SH-SY5Y (cell line): ENCODE results near the gene DSCAML1.

Source experiments
- GATA2 ChIP-seq: IDR thresholded peaks from 2 replicates; pipeline ENCODE4 v1.6.1; 2011; ENCODE audit warnings: mild to moderate bottlenecking, low read depth, low read length
- GATA3 ChIP-seq: IDR thresholded peaks from 2 replicates; pipeline ENCODE4 v1.6.1; 2011; ENCODE audit warnings: low read depth, mild to moderate bottlenecking, low read length, moderate library complexity

The DSCAML1 gene

DNA sequence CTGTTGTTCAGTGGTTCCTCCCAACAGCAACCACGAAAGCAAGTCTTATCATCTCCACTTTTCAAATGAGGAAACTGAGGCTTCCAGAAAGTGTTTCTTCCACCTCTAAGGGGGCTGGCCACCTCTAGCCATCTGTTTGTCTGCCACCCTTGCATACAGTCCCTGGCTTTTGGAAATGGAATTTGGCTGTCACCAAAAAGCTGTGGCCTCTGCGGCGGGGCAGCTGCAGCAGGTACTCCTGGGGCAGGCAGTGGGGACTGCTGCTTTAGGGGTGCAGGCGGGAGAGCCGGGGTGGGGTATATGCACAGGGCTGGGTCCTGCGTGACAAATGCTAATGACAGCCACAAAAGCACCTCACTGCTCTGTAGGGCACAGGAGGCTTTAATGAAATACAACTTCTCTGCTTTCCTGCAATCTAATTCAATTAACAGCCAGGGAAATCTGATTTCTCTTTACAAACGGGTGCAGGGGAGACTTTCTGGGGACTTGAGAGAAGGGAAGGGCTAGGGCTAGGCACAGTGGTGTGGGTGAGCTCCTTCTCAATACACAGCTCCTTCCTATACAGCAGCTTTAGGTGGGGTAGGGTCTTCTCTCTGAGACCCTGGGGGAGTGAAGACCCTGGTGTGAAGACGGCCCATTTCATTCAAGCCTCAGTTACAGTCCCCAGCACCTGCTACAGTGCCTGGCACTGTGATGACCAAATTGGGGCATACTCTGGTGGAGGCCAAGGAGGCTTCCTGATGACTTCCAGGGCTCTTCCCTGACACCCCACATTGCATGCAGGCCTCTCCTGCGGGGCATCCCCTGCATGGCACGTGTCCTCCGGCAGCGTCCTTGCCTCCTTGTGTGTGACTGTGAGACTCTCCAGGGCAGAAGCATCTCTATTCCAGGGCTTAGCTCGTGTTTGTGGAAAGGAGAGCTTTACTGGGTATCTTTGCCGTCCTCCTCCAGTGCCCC lies 307.7 kb downstream of the DSCAML1 start:
- no peak for TF ChIP-seq GATA3
- peak; percentile 53; the same call in 1 of the 2 replicates for TF ChIP-seq GATA2

- no peak for TF ChIP-seq GATA3
- TF ChIP-seq GATA2, result no peak
These were observed 311.0 kb downstream of the DSCAML1 start for GRCh38 chr11:117486059-117486458.

DNA sequence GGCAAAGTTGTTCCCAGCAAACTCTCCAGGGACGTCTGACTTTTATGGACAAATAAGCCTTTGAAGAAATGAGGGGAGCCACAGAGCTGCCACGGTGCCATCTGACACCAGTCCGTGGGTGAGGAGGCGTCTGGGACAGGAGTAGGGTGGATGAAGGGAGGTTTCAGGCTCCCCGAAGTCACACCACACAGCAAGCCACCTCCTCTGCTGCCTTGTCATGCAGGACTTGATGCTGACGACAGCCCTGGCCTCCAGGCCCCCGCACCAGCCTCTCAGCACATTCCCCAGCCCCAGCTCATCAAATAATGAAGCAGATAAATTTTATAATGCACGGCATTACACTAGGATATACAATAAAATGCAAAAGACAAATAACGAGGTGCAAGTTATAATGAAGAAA lies 312.9 kb downstream of the DSCAML1 start:
- TF ChIP-seq GATA3 (no peak), GATA2 (no peak)

GRCh38 chr11:117483372-117483771 lies 313.6 kb downstream of the DSCAML1 start:
- no peak for TF ChIP-seq GATA2
- TF ChIP-seq GATA3, result no peak

GRCh38 chr11:117482881-117483280 lies 314.1 kb downstream of the DSCAML1 start:
- TF ChIP-seq GATA2 (no peak), GATA3 (no peak)

- no peak for TF ChIP-seq GATA2
- no peak for TF ChIP-seq GATA3
These were observed 315.1 kb downstream of the DSCAML1 start for GRCh38 chr11:117481885-117482284.

- TF ChIP-seq GATA3, result no peak
- TF ChIP-seq GATA2, result no peak
These were observed 316.0 kb downstream of the DSCAML1 start for GRCh38 chr11:117481036-117481435.

DNA sequence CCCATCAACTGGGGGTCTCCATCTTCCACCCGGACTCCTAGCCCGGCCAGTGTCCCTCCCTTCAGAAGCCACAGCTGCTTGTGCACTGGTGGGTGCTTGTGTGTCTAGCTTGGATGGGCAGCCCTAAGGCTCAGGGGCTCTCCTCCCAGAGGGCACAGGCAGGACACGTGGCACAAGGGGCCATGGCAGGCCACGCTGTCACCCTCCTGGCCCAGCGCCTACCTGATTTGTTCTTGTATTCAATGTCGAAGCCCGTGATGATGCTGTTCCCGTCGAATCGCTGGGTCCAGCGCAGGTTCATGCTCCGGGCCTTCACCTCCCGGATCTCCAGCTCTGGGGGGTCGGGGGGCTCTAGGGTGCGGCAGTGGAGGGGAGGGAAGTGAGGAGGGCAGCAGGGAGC lies 316.8 kb downstream of the DSCAML1 start:
- TF ChIP-seq GATA3, result no peak
- TF ChIP-seq GATA2, result no peak

- TF ChIP-seq GATA3 (no peak), GATA2 (no peak)
These were observed 317.6 kb downstream of the DSCAML1 start for GRCh38 chr11:117479372-117479771.

DNA sequence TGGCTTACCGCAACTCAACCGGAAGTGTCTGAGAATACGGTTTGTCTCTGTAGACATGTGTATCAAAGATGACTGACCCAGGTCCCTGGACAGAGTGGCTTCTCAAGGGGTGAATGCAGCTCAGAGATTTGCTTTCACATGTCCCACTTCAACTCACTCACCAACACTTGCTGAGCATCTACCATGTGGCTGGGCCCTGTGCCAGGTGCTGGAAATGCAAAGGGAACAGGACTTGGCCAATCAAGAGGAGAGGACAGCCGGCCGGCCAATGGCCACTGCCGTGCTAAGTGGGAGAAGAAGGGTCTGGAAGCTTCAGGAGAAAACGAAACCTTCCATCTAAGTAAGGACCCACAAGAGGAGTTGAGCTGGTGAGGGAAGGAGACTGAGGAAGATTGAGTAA lies 318.1 kb downstream of the DSCAML1 start:
- no peak for TF ChIP-seq GATA3
- TF ChIP-seq GATA2, result no peak

GRCh38 chr11:117478126-117478860 lies 318.7 kb downstream of the DSCAML1 start:
- TF ChIP-seq GATA3 (no peak), GATA2 (no peak)

- TF ChIP-seq GATA2 (no peak), GATA3 (no peak)
These were observed 319.3 kb downstream of the DSCAML1 start for GRCh38 chr11:117477721-117478120.

- no peak for TF ChIP-seq GATA3
- TF ChIP-seq GATA2, result no peak
These were observed 320.4 kb downstream of the DSCAML1 start for GRCh38 chr11:117476531-117477142.
